ENCODE results near the gene ADAMTS16. TPM values are rescaled to one million over a fixed set of nuclear protein-coding genes. Genes with fewer than 3 reads are reported as not detected.

The ADAMTS16 gene
- total RNA-seq, 1 donor = not detected

DNA sequence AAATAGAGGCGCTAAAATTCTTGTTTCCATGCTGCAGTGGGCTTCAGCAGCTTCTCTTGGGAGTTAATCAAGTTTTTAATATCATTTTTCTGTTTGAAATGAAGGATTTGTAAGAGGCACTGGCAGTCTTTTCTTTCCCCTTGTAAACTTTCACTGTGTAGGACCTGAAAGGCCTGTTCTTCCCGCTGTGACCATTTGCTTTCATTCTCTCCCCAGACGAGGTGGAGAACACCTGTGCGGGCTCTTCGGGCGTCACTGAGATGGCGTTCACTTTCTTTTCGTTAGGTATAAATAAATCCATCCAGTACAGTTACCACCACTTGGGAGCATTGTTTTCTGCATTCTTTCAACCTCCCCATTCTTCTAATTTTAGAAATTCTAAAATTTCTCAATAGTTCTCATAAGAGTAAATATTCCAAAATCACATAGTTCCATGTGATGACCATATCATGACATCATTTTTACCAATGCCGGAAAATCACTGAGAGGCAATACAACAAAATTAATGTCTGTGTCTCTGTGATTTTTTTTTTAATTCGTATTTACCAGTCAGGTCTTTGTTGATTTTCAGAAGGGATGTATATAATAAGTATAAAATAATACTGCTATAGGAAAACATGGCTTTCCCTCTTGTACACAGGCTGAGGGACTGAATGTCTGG lies 150.7 kb downstream of the ADAMTS16 start:
- Histone ChIP-seq H3K4me3 (ENCODE audit: low read length) (no peak overlapping the region), H3K4me1 (ENCODE audit: insufficient read depth, low read length) (no peaks in the 10 kb centered on the region), H3K9me3 (ENCODE audit: low read depth, low read length) (no peaks in the 10 kb centered on the region), H3K27me3 (ENCODE audit: insufficient read depth, low read length) (no peaks in the 10 kb centered on the region)

DNA sequence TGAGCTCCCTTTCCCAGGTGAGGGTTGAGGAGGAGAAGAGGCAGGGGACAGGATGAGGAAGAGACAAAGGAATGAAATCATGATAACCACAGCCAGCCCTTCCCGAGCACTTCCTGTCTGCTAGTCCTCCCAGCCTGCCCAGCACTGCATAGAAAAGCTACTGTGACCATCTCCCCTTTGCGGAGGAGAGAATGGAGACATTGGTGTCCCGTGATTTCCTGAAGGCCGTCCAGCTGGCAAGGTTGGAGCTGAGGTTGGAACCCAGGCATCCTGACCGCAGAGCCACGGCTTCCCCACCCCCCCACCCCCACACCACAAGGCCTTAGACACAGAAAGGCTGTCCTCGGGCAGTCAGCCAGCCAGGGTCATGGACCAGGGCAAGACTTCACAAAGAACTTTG lies 151.2 kb downstream of the ADAMTS16 start:
- no peaks in the 10 kb centered on the region for H3K9me3 ChIP-seq (ENCODE audit: low read depth, low read length)
- H3K27me3 ChIP-seq (ENCODE audit: insufficient read depth, low read length) = no peaks in the 10 kb centered on the region
- no peak overlapping the region for H3K4me3 ChIP-seq (ENCODE audit: low read length)
- H3K4me1 ChIP-seq (ENCODE audit: insufficient read depth, low read length) = no peaks in the 10 kb centered on the region

DNA sequence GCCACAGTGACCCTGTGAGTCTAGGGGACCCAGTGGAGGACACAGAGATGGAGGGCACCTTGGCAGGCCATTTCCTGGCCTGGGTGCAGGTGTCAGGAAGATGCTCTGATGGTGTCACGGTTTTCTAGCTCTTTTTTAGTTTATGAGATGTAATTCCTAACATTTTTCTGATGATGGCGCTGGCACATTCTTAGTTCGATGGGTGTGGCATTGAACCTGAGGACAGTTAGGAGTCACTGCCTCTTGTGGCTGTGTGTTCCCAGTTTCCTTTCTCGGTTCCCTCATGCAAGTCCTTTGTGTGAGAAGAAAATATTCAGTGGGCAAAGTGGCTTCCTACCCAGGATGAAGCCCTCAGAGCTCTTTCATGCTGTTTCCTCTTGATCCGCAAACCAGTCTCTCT lies 152.9 kb downstream of the ADAMTS16 start:
- no peaks in the 10 kb centered on the region for H3K4me1 ChIP-seq (ENCODE audit: insufficient read depth, low read length)
- no peaks in the 10 kb centered on the region for H3K9me3 ChIP-seq (ENCODE audit: low read depth, low read length)
- H3K27me3 ChIP-seq (ENCODE audit: insufficient read depth, low read length) = no peaks in the 10 kb centered on the region
- H3K4me3 ChIP-seq (ENCODE audit: low read length) = no peak overlapping the region

DNA sequence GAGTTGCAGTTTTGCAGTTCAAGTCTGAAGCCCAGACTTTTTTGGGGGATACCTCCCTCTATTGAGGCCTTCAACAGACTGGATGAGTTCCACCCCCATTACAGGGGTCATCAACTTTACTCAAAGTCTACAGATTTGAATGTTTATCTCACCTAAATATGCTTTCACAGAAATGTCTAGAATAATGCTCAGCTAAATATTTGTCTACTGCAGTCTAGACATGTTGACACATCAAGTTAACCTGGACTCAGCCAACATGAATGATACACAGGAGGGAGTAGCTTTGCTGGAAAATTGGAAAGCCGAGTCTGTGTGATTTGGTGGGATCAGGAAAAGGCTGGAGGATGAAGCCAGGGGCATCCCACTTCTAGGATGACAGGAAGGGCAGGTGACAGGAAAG lies 154.3 kb downstream of the ADAMTS16 start:
- Histone ChIP-seq H3K27me3 (ENCODE audit: insufficient read depth, low read length) (no peaks in the 10 kb centered on the region), H3K4me3 (ENCODE audit: low read length) (no peak overlapping the region), H3K9me3 (ENCODE audit: low read depth, low read length) (no peaks in the 10 kb centered on the region), H3K4me1 (ENCODE audit: insufficient read depth, low read length) (no peaks in the 10 kb centered on the region)

DNA sequence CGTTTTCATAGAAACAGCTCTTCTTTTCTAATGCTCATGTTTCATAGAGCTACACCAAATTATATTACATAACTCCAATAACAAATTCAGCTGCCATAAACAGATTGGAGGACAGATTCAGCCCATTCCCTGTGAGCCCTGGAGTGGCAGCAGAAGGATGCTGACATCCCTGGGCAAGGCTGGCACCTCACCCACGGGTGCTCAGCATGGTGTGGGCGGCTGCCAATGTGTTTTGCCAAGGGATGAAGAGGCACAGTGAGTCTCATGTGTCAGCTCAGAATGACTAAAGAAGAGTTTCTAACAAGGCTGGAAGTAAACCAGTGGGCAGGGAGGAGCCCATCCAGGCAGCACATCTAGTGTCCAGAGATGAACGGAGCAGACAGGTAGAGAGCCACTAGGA lies 155.2 kb downstream of the ADAMTS16 start:
- Histone ChIP-seq H3K4me1 (ENCODE audit: insufficient read depth, low read length) (no peaks in the 10 kb centered on the region), H3K27me3 (ENCODE audit: insufficient read depth, low read length) (no peaks in the 10 kb centered on the region), H3K9me3 (ENCODE audit: low read depth, low read length) (no peaks in the 10 kb centered on the region), H3K4me3 (ENCODE audit: low read length) (no peak overlapping the region)

DNA sequence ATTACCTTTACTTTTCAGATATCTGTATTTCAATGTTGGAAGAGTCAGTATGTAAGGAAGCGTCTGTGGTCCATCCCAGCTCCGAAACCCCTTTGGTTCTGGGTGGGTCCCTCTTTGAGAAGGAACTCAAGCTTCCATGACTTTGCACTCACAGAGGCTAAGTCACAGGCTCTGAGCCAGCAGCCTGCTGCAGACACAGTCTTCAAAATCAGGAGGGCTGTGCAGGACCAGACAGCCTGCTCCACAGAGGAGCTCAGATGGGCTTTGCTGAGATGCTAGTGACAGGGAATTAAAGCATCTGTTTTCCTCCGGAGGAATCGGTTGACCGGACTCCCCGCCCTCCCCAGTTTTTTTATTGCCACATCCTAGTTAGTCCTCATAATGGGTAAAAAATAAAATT lies 155.9 kb downstream of the ADAMTS16 start:
- no peak overlapping the region for H3K4me3 ChIP-seq (ENCODE audit: low read length)
- no peaks in the 10 kb centered on the region for H3K4me1 ChIP-seq (ENCODE audit: insufficient read depth, low read length)
- H3K9me3 ChIP-seq (ENCODE audit: low read depth, low read length) = no peaks in the 10 kb centered on the region
- H3K27me3 ChIP-seq (ENCODE audit: insufficient read depth, low read length) = no peaks in the 10 kb centered on the region

DNA sequence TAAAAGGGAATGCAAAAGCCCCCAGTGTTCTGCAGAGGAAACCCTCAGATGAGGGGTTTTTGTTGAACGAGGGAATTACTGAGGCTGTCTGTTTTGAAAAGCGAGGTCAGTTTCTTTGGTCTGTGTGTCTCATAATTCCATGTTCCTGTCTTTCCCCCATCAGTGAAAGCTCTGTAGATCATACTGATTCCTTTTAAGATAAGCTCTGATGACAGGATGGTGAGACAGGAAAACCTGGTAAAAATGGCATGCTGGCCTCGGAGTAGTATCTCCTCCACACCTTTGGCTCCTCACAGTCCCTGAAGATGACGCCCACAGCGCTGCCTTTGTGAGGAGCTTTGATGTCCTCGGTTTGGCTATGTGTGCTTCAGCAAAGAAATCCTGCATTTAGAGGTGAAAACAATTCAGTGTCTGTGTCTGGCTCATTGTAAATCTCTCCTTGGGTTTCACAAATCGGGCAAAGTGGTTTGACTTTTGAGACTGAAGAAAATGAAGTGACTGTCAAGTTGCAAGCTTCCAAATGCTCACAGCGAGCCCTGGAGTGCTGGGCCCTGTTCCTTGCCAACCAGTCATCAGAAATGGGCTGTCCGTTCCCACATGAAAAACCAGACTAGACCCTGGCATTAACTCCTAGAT lies 157.4 kb downstream of the ADAMTS16 start:
- H3K4me1 ChIP-seq (ENCODE audit: insufficient read depth, low read length) = no peaks in the 10 kb centered on the region
- no peak overlapping the region for H3K4me3 ChIP-seq (ENCODE audit: low read length)
- no peaks in the 10 kb centered on the region for H3K9me3 ChIP-seq (ENCODE audit: low read depth, low read length)
- H3K27me3 ChIP-seq (ENCODE audit: insufficient read depth, low read length) = no peaks in the 10 kb centered on the region

DNA sequence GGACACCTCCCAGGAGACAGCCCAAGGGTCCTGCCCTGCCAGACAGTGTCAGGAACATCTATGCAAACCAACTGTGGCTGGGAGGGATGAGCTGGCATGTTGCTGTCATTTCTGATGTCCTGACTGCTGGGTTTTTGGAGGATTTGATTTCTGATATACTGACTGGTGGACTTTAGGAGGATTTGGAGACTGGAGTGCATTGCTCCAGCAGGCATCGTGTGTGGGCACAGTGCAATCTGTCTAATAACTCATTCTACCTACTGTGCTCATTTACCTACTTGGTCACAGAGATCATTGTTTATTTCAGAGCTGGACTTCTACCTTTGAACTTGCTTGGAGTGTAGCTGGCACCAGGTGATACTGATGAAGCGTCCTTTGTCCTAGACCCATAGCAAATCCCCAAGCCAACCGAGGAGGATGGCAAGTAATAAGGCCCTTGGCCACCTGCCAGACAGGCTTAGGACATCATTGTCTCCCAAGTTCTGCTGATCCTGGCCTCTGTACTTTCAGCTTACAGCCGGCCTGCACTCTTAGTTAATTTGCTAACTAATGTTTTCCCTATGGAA lies 158.0 kb downstream of the ADAMTS16 start:
- Histone ChIP-seq H3K4me1 (ENCODE audit: insufficient read depth, low read length) (no peaks in the 10 kb centered on the region), H3K4me3 (ENCODE audit: low read length) (no peak overlapping the region), H3K9me3 (ENCODE audit: low read depth, low read length) (no peaks in the 10 kb centered on the region), H3K27me3 (ENCODE audit: insufficient read depth, low read length) (no peaks in the 10 kb centered on the region)

DNA sequence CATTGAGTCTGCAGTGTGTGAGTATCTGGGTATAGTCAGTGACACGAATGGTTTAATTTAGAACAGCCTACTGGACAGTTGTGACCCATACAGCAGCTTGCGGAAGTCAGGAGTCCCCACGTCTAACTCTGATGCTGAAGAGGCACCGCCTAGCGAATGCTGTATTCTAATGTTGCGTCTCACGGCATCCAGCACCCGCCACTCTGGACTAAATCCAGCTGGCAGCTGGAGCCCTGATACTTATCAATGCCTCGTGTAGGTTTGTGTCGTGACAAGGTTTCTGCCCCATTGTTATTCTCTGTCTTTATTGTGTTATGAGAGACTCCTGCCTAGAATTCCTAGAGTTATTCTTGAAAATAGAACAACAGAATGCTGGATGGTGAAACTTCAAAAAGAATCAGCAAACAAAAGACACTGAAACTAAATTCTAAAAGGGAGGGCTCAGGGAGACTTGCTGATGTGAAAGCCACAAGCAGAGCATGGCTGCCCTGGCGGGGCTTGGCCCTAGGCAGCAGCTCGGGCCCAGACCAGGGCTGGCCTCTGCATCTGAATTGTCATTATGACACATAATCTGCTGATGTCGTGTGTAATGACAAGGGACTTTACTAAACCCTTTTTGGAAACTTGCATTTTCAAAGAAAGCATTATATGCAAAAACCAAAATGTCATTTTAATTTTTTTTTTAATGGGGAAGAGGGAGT lies 158.9 kb downstream of the ADAMTS16 start:
- H3K4me3 ChIP-seq (ENCODE audit: low read length) = no peak overlapping the region
- H3K9me3 ChIP-seq (ENCODE audit: low read depth, low read length) = no peaks in the 10 kb centered on the region
- H3K27me3 ChIP-seq (ENCODE audit: insufficient read depth, low read length) = no peaks in the 10 kb centered on the region
- H3K4me1 ChIP-seq (ENCODE audit: insufficient read depth, low read length) = no peaks in the 10 kb centered on the region

DNA sequence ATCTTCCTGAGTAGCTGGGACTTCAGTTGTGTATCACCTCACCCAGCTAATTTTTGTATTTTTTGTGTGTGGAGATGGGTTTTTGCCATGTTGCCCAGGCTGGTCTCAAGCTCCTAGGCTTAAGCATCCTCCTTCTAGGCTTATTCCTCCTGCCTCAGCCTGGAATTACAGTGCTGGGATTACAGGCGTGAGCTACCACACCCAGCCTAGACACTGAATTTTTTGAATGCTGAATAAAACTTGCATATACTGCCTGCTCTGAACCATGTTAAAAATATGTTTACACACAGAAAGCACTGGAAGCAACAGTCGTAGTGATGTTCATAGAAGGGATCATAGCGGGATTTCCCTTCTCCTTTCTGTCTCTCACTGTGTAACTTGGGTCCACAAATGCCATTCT lies 161.0 kb downstream of the ADAMTS16 start:
- no peaks in the 10 kb centered on the region for H3K4me1 ChIP-seq (ENCODE audit: insufficient read depth, low read length)
- H3K4me3 ChIP-seq (ENCODE audit: low read length) = no peak overlapping the region
- H3K9me3 ChIP-seq (ENCODE audit: low read depth, low read length) = no peaks in the 10 kb centered on the region
- no peaks in the 10 kb centered on the region for H3K27me3 ChIP-seq (ENCODE audit: insufficient read depth, low read length)

DNA sequence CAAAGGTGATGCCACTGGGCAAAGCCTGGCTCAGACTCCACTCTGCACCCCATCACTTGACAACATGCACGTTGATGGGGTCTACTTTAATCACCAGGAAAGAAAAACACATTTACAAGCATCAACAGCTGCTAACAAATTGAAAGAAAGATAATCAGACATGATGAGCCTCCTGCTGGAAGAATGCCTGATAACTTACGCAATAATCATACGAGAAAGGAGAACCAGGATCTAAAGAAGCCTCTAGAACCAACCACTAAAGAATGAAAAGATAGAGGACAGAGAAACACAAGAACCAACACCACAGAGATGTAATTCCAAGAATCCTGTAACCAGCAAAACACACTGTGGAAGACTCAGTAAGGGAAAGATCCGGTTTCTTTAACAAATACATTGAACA lies 162.1 kb downstream of the ADAMTS16 start:
- Histone ChIP-seq H3K4me1 (ENCODE audit: insufficient read depth, low read length) (no peaks in the 10 kb centered on the region), H3K4me3 (ENCODE audit: low read length) (no peak overlapping the region), H3K27me3 (ENCODE audit: insufficient read depth, low read length) (no peaks in the 10 kb centered on the region), H3K9me3 (ENCODE audit: low read depth, low read length) (no peaks in the 10 kb centered on the region)

DNA sequence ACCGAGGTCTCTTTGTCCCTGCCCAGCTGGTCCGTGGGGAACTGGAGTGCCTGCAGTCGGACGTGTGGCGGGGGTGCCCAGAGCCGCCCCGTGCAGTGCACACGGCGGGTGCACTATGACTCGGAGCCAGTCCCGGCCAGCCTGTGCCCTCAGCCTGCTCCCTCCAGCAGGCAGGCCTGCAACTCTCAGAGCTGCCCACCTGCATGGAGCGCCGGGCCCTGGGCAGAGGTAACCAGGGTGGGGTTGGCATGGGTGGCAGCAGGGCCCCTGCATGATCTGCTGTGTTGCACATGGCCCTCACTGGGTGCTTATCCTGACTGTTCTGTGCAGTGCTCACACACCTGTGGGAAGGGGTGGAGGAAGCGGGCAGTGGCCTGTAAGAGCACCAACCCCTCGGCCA lies 163.1 kb downstream of the ADAMTS16 start:
- Histone ChIP-seq H3K9me3 (ENCODE audit: low read depth, low read length) (no peaks in the 10 kb centered on the region), H3K4me3 (ENCODE audit: low read length) (no peak overlapping the region), H3K27me3 (ENCODE audit: insufficient read depth, low read length) (no peaks in the 10 kb centered on the region), H3K4me1 (ENCODE audit: insufficient read depth, low read length) (no peaks in the 10 kb centered on the region)

DNA sequence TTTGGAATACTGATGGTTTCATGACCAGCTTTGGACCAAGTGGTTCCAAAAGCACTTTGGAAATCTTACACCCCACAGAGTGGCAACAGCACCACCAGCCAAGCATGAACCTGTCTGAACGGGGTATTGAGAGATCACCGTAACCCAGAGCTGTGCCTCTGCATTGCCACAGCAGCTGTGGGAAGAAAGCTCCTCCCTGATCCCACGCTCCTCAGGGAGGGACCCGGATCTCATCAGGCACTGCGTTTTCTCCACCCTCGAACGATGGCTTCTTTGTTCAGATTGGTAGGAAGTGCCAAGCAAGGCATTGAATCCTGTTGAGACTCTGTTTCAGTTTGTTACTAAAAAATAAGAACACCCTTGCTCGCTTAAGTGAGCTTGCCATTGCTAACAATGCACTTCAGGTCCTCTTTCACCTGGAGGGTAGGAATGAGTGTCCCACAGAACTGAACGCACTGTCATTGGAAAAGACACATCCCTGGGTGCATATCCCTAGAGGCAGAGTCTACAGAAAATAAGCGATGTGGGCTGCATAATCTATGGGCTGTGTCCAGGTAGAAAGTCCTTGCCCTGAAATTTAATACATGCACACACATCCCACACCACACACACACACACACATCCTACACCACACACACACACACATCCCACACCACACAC lies 164.4 kb downstream of the ADAMTS16 start:
- no peak overlapping the region for H3K4me3 ChIP-seq (ENCODE audit: low read length)
- H3K9me3 ChIP-seq (ENCODE audit: low read depth, low read length) = no peaks in the 10 kb centered on the region
- no peaks in the 10 kb centered on the region for H3K27me3 ChIP-seq (ENCODE audit: insufficient read depth, low read length)
- H3K4me1 ChIP-seq (ENCODE audit: insufficient read depth, low read length) = no peaks in the 10 kb centered on the region

DNA sequence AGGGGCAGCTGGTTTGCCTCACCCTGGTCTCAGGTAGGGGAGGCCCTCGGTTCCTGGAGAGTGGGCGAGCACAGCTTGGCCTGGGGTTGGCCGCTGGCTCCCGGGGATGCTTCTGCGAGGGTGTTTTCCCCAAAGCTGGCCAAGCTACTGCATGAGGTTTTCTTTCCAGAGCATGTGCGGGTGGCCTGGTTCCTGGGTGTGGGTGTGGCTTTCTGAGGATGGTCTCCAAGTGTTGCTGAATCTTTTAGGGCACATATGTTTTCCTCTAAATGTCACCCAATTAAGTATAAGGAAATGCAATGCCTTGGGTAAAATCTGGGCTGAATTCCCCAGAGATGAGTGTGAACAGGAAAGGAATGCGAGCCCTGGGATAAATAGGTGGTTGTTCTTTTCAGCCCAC lies 166.6 kb downstream of the ADAMTS16 start:
- H3K4me3 ChIP-seq (ENCODE audit: low read length) = no peak overlapping the region
- H3K27me3 ChIP-seq (ENCODE audit: insufficient read depth, low read length) = no peaks in the 10 kb centered on the region
- no peaks in the 10 kb centered on the region for H3K9me3 ChIP-seq (ENCODE audit: low read depth, low read length)
- no peaks in the 10 kb centered on the region for H3K4me1 ChIP-seq (ENCODE audit: insufficient read depth, low read length)

DNA sequence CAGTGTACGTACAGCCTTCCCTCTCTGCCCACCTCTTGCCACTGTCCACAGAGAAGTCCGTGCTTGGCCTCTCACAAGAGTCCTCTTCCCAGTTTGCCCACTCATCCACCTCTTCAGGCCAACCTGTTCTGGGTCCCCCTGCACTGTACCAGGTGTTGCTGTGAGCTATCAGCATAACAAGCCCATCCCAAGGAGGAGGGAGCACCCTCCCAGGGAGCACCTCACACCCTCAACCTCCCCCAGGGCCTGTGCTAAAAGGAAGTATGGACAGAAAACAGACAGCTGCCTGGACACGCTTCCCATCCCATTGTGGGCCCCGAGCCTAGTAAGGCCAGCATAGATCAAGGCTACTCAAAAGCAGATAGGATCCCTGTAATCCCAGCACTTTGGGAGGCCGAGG lies 168.2 kb downstream of the ADAMTS16 start:
- Histone ChIP-seq H3K27me3 (ENCODE audit: insufficient read depth, low read length) (no peaks in the 10 kb centered on the region), H3K9me3 (ENCODE audit: low read depth, low read length) (no peaks in the 10 kb centered on the region), H3K4me1 (ENCODE audit: insufficient read depth, low read length) (no peaks in the 10 kb centered on the region), H3K4me3 (ENCODE audit: low read length) (no peak overlapping the region)
